ENCODE results near the gene RXFP1. TPM values are rescaled to one million over a fixed set of nuclear protein-coding genes. Genes with fewer than 3 reads are reported as not detected.

Gene RXFP1
- total RNA-seq, 2 donors from 2014 or later: 0.32 to 0.74 TPM

DNA sequence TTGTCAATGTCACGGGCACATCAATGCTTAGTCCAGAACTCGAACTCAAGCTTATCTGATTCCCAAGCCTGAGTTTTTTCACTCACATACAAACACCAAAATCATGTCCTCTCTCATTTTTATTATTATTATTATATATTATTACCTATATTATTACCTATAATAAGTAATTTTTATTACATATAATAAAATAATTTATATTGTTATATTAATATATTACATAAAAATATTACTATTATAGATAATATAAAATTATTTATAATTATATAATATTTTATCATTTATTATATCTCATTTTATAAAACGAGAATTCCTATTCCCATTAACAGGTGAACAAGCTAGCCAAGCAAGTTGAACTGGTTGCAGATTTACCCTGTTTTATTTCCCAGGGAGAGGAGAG lies 13.0 kb downstream of the RXFP1 start:
- intact Hi-C loops (cut with DNase I): no loop called here
- WGBS: 79% methylated on average over 3 of the region's 3 CpGs
- no peaks in the 10 kb centered on the region for H3K4me1 ChIP-seq (replicated peaks)
- no peak for DNase-seq (ENCODE audit: low spot score)
- no peak overlapping the region for H3K27ac ChIP-seq
- TF ChIP-seq, protein P1, sequence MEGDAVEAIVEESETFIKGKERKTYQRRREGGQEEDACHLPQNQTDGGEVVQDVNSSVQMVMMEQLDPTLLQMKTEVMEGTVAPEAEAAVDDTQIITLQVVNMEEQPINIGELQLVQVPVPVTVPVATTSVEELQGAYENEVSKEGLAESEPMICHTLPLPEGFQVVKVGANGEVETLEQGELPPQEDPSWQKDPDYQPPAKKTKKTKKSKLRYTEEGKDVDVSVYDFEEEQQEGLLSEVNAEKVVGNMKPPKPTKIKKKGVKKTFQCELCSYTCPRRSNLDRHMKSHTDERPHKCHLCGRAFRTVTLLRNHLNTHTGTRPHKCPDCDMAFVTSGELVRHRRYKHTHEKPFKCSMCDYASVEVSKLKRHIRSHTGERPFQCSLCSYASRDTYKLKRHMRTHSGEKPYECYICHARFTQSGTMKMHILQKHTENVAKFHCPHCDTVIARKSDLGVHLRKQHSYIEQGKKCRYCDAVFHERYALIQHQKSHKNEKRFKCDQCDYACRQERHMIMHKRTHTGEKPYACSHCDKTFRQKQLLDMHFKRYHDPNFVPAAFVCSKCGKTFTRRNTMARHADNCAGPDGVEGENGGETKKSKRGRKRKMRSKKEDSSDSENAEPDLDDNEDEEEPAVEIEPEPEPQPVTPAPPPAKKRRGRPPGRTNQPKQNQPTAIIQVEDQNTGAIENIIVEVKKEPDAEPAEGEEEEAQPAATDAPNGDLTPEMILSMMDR (IDR thresholded peaks at IDR 0.05): no peak
- H3K27me3 ChIP-seq (replicated peaks; ENCODE audit: insufficient read depth): no peaks in the 10 kb centered on the region
- H3K4me3 ChIP-seq: no peak overlapping the region
- no peaks in the 10 kb centered on the region for H3K36me3 ChIP-seq
- no peaks in the 10 kb centered on the region for H3K9me3 ChIP-seq

DNA sequence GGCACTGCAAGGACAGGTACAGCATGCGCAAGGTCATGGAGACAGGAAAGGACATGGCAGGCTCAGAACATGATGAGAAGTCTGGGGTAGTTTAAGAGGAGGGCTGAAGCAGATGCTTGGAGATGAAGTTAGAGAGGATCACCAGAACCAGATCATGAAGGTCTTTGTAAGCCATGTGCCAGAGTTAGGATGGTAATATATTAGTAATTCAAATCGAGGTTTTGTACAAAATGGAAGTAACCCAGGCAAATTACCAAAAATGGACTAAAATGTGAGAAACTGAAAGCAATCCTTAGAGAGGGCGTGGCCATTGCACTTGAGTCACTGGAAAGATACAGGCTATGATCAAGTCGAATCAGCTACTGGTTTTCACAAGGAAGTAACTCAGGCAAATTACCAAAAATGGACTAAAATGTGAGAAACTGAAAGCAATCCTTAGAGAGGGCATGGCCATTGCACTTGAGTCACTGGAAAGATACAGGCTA lies 13.5 kb downstream of the RXFP1 start:
- intact Hi-C loops (cut with DNase I): no loop called here
- 85% methylated on average over 4 of the region's 4 CpGs for WGBS
- Histone ChIP-seq H3K36me3 (no peaks in the 10 kb centered on the region), H3K4me1 (replicated peaks) (no peaks in the 10 kb centered on the region), H3K9me3 (no peaks in the 10 kb centered on the region), H3K4me3 (no peak overlapping the region), H3K27me3 (replicated peaks; ENCODE audit: insufficient read depth) (no peaks in the 10 kb centered on the region), H3K27ac (no peak overlapping the region)
- no peak for DNase-seq (ENCODE audit: low spot score)
- TF ChIP-seq, protein P1 (IDR thresholded peaks at IDR 0.05): no peak
- no peak for TF ChIP-seq POLR2AphosphoS5 (IDR thresholded peaks at IDR 0.05)
- no peak for TF ChIP-seq POLR2A (IDR thresholded peaks at IDR 0.05)

DNA sequence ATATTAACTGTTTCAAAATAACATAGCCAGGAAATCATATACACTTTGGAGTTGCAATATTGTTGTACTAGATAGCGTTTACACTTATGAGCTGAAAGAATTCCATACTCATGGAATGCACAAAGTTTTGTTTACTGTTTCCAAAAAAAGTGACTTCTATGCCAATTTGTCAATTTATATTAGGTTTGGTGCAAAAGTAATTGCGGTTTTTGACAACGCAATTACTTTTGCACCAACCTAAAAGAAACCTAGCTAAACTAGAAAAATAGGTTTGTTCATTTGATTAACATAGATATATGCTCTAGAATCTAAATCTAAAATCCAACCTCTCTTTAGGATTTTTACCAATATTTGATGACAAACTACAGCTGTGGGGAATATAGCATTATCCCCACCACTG lies 15.2 kb downstream of the RXFP1 start:
- WGBS: 80% methylated on average over 3 of the region's 3 CpGs
- H3K9me3 ChIP-seq: no peaks in the 10 kb centered on the region
- intact Hi-C loops (cut with DNase I): no loop called here
- H3K27me3 ChIP-seq (replicated peaks; ENCODE audit: insufficient read depth): no peaks in the 10 kb centered on the region
- TF ChIP-seq, protein P1 (IDR thresholded peaks at IDR 0.05): no peak
- TF ChIP-seq POLR2A (IDR thresholded peaks at IDR 0.05): no peak
- TF ChIP-seq POLR2AphosphoS5 (IDR thresholded peaks at IDR 0.05): no peak
- no peak overlapping the region for H3K4me3 ChIP-seq
- no peak overlapping the region for H3K27ac ChIP-seq
- no peaks in the 10 kb centered on the region for H3K36me3 ChIP-seq
- no peaks in the 10 kb centered on the region for H3K4me1 ChIP-seq (replicated peaks)
- DNase-seq (ENCODE audit: low spot score): no peak

DNA sequence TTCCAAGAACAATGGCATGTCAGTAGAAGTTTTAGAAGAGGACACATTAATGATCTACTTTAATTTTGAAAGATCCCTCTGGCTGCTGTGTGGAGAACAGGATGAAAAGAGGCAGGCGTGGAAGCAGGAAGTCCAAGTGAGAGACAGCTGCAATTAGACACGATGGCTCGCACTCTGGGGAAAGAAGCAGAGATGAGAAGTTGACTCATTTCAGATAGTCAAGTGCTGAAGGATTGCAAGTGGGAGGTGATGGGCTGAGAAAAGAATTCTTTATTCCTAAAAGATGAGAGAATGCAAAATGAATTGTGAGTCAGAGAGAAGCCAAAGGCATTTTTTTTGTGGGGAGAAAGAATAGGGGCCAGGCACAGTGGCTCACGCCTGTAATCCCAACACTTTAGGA lies 16.5 kb downstream of the RXFP1 start:
- no peak for TF ChIP-seq POLR2A (IDR thresholded peaks at IDR 0.05)
- TF ChIP-seq POLR2AphosphoS5 (IDR thresholded peaks at IDR 0.05): no peak
- TF ChIP-seq, protein P1 (IDR thresholded peaks at IDR 0.05): no peak
- intact Hi-C loops (cut with DNase I): no loop called here
- 67% methylated on average over 4 of the region's 4 CpGs for WGBS

DNA sequence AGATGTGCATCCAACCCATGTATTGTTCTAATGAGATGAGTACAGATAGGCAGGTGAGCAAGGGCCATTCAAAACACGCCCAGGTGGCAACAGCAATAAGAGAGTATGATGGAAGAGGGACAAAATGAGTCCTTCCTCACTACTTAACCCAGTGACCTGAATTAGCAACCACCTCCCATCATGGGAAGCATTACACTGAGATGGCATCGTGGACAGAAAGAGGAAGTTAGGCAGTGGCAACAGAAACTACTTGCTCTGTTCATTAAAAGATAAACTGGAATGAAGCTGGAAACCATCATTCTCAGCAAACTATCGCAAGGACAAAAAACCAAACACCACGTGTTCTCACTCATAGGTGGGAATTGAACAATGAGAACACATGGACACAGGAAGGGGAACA lies 17.2 kb downstream of the RXFP1 start:
- no peaks in the 10 kb centered on the region for H3K27me3 ChIP-seq (replicated peaks; ENCODE audit: insufficient read depth)
- DNase-seq (ENCODE audit: low spot score): no peak
- TF ChIP-seq, protein P1 (IDR thresholded peaks at IDR 0.05): no peak
- TF ChIP-seq POLR2A (IDR thresholded peaks at IDR 0.05) (no peak), POLR2AphosphoS5 (IDR thresholded peaks at IDR 0.05) (no peak)
- intact Hi-C loops (cut with DNase I): no loop called here
- 82% methylated on average over 4 of the region's 4 CpGs for WGBS
- no peaks in the 10 kb centered on the region for H3K4me1 ChIP-seq (replicated peaks)
- no peak overlapping the region for H3K4me3 ChIP-seq
- no peak overlapping the region for H3K27ac ChIP-seq
- no peaks in the 10 kb centered on the region for H3K9me3 ChIP-seq
- H3K36me3 ChIP-seq: no peaks in the 10 kb centered on the region

More for the DNA sequence above, 16.5 kb downstream of the RXFP1 start:
- no peaks in the 10 kb centered on the region for H3K4me1 ChIP-seq (replicated peaks)
- H3K27me3 ChIP-seq (replicated peaks; ENCODE audit: insufficient read depth): no peaks in the 10 kb centered on the region
- DNase-seq (ENCODE audit: low spot score): no peak
- H3K27ac ChIP-seq: no peak overlapping the region
- H3K9me3 ChIP-seq: no peaks in the 10 kb centered on the region
- H3K4me3 ChIP-seq: no peak overlapping the region
- H3K36me3 ChIP-seq: no peaks in the 10 kb centered on the region

Data from prostate gland (tissue), 2 donors.